IMR-90 (cell line): Measurements from ENCODE around the gene UAP1.

Source experiments
- BHLHE40 ChIP-seq: fragments of 150-350 bp; IDR thresholded peaks from 2 replicates; pipeline ENCODE4 v1.6.1; 2016; ENCODE audit warnings: mild to moderate bottlenecking, low read depth, low read length
- MAFK ChIP-seq: IDR thresholded peaks from 2 replicates; pipeline ENCODE4 v1.6.1; 2012; ENCODE audit warnings: low read depth, low read length, improper control_type of control experiment
- POLR2A ChIP-seq: IDR thresholded peaks from 2 replicates; pipeline ENCODE4 v1.6.1; 2012; ENCODE audit warnings: mild to moderate bottlenecking, low read depth, low read length
- TF ChIP-seq, protein P1 (sequence below): conservative IDR thresholded peaks from 2 replicates; pipeline ENCODE4 v1.5.1; 2012; ENCODE audit warnings: mild to moderate bottlenecking, low read depth, low read length, improper control_type of control experiment

DNA sequence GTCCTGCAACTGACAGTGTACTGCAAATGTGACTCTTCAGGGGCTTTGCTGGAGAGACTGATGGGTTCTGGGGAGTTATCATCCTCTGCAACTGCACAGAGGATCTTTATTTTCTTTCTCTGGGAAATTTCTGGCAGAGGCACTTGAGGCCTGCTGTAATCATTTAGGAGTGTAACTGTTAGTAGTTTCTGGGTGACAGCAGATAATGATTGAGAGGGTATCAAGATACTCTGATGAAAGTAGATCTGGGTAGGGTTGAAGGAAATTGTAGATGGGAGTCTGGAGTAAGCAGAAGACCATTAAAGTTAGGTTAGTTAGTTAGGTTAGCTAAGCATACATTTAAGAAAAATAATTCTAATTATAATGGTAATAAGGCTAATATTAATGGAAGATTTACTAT lies 59.7 kb downstream of the UAP1 start:
- TF ChIP-seq MAFK, result no peak
- no peak for TF ChIP-seq POLR2A
- no peak for TF ChIP-seq BHLHE40
- TF ChIP-seq, protein P1, sequence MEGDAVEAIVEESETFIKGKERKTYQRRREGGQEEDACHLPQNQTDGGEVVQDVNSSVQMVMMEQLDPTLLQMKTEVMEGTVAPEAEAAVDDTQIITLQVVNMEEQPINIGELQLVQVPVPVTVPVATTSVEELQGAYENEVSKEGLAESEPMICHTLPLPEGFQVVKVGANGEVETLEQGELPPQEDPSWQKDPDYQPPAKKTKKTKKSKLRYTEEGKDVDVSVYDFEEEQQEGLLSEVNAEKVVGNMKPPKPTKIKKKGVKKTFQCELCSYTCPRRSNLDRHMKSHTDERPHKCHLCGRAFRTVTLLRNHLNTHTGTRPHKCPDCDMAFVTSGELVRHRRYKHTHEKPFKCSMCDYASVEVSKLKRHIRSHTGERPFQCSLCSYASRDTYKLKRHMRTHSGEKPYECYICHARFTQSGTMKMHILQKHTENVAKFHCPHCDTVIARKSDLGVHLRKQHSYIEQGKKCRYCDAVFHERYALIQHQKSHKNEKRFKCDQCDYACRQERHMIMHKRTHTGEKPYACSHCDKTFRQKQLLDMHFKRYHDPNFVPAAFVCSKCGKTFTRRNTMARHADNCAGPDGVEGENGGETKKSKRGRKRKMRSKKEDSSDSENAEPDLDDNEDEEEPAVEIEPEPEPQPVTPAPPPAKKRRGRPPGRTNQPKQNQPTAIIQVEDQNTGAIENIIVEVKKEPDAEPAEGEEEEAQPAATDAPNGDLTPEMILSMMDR, result no peak
